HG03521 (cell line): ENCODE results near the gene ZNF526.

Source experiments
- ATAC-seq: cut with Tn5 transposase; IDR thresholded peaks from one replicate; pipeline ENCODE4 v1.9.1; 2021; ENCODE audit warnings: mild to moderate bottlenecking, moderate library complexity; ENCODE audit not compliant: unreplicated experiment

ZNF526 gene

DNA sequence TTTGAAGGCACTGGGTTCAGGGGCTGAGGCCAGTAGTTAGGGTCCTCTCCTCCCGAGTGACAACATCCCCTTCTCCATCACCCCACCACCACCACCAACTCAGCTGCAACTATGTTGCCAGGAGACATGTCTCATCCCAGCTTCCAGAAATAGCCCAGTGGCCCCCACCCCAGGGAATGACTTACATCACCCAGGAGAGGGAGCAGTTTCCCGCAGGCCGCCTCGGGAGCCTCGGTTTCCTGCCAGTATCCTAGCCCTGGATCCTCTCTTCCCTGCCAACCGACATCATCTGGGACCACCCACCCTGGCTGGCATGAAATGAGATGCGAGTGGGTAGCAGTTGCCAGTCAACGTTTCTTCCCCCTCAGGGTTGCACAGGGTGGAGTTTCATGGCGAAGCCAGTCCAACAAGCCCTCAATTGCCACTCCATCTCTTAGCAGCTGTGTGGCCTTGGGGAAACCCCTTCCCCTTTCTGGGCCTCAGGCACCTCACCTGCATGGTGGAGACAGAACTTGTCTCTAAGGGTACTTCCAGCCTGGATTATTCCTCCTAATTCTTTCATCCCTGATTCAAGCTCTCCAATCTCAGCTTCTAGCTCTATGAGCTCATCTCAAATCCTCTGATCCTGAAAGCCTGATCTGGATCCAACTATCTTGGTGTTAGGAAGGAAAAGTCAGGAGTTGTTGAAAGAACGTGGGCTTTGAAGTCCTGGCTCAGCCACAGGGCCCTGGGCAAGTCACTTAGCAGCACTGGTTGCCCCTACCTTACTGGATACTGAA, 26.2 kb downstream of the ZNF526 start:
- ATAC-seq, result no peak

DNA sequence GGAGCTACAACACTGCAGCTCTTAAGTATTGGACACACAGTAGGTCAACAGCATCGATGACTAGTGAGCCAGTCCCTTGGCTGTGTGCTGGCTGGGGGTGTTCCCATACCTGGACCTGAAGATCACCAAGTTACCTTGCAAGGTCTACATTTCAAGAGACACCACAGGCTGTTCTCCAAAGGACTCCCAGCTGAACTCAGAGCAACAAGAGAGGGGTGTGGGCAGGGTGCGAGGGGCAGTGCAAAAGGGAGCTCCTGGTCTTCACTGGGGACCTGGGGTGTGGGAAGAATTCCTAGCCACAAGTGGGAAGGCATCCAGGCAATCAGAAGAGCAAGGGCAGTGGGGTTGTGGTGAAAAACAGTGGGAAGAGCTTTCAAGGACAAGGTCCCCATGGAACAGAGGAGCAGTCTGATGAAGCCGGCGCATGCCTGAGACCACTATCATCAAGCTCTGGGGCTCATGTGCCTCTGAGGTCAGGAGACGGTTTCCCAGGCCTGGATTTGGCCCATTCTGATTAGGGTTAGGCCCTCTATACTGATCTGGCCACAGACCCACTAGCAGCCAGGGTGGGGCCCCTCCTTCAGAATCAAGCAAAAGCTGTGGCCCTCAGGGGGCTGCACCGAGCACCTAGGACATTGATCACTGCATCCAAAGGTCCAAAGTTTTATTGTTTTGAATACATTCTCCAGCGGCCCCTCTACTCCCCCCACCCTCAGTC, 27.0 kb downstream of the ZNF526 start:
- no peak for ATAC-seq

DNA sequence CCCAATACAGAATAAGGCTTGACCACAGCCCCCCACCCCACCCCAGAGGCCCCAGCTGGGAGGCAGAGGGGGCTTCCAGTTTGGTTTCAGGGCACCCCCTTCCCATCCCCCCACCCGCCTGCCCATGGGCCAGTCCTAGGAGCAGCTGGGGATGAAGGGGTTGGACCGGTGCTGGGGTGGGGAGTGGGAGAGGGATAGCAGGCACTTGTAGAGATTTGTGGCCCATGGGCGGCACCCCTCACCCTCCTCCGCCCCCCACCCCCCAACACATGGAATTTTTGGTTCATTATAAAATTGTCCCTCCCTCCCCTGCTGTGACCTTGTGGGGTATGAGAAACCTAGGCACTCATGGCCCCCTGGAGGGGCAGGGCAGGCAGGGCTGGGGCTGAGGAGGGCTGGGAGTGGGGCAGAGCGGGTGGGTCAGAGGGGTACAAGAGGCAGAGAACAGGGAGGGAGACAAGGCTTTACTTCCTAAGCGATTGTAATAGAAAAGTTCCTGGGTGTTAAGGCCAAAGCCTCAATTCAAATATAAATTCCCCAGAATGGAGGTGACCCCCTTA, 27.6 kb downstream of the ZNF526 start:
- ATAC-seq, result no peak

DNA sequence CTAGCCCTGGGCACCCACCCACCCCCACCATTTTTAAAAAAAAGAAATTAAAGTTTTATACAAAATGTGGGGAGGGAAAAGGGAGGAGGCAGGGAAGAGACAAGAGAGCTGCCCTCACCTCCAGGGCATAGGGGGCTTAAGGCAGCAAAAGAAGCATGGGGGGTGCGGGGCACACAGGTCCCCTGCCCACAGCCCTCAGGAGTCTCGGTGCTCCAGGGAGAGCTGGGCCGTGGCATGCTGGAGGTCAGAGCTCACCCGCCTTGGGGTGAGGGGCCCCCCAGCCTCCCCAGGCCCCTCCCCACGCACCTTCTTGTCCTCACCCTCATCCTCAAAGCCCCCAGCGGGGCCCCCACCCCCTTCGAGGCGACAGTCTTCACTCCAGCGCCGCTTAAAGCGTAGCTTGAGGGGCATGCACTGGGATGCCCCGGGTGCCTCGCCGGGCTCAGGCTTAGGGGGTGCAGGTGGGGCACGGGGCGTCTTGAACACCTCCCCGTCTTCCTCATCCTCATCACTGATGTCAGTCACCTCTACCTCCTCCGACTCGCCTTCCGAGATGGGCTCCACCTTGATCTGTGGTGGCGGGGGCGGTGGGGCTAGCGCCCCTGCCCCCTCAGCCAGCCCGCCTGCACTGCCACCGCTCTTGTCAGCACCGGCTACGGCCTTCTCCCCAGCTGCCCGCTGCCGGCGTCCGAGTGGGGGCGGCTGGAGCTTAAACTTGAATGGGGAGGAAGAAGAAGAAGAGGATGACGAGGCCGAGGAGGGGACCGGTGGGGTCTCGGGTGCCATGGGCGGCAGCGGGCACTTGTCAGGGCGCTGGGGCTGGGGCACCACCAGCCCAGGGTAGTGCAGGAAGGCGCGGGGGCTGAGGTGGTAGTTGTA, 28.4 kb downstream of the ZNF526 start:
- ATAC-seq, result no peak

DNA sequence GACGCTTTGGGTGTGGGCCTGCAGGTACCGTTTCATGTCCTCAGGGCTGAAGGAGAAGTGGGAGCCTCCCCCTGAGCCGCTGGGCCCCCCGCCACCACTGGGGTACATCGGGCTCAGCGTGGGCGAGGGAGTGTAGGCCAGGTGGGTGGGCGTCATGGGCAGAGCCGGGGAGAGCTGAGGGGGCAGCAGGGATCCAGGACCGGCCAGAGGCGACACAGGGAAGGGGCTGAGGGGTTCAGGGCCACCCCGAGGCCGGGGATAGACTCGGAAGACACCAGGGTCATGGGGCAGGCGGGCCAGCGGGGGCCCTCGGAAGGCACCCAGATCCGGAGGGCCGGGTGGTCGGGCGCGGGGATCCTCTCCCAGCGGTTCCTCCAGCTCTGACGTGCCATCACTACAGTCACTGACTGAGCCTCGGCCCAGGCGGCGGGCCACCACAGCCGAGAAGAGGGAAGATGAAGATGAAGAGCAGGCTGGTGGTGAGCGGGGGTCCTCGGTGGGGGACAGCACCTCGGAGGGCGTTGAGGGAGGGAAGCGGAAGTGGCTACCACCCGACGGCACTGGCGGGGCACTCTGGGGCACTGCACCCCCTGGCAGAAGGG, 29.1 kb downstream of the ZNF526 start:
- ATAC-seq, result no peak

DNA sequence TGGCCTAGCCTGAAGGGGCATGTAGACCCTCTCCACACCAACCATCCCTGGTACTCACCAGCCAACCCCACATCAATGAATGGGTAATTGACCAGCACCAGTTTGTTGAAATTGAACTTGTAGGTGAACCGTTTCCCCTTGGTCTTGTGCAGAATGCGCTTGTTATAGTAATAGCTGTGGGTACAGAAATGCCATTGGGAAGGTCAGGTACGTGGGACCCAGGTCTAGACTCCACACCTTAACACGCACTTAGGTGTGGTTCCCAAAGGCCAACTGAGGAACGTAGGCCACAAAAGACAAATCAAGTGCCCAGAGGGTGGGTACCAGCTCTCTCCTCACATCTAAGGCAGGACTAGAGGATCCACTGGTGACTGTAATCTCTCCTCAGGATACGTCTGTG, 29.7 kb downstream of the ZNF526 start:
- no peak for ATAC-seq

DNA sequence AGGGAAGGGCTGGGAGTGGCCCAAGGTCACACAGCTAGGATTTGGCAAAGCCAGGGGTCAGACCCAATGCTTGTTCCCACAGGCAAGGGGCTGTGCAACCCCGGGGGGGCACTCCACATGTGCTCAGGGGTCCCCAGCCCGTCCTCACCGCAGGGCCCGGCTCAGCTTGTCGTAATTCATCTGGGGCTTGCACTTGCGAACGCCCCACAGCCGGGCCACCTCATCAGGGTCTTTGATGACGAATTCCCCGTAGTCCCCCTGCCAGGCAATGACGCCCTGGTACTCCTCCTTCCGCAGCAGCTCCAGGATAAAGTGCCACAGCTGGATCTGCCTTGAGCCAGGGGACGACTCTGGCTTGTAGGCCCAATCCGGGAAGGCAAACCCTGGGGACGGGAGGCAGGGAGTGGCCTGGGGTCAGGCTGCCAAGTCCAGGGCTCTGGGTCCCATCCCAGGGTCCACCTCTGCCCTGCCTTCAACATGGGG, 30.1 kb downstream of the ZNF526 start:
- ATAC-seq, result no peak

DNA sequence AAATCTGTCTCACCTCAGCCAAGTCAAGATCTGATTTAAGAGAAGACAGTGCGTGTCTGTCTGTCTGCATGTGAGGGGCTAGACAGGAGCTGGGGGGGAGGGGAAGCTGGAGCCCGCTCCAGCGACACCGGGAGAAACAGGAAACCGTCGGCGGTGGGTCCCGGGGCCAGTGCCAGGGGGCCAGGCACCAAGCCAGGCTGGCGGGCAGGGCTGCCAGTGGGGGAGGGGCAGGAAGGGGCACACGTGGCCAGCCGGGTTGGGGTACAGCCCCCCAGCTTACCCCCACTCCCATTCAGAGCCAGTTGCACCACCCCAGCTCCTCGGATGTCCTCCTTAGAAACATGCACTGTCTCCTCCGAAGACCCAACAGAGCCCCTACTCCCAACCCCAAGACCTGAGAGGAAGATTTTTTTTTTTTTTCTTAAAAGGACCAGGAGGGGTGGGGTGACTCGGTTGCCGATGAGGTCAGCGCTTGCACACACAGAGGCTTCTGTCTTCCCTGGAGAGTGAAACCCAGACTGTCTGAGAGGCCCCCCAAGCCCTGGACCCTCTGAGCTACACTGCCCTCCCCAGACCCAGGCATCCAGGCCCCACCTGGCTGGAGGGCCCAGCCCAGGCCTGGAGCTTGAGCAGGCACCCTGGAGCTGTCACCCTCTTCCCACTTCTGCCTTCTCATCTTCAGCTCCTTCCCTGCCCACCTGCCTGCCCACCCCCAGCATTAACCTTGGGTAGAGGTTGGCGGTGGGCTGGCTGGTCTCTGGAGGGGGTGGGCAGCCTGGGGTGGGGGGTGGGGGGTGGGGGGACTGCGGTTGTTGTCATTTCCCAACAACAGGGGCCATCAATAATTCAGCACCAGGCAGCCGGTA, 30.8 kb downstream of the ZNF526 start:
- no peak for ATAC-seq

DNA sequence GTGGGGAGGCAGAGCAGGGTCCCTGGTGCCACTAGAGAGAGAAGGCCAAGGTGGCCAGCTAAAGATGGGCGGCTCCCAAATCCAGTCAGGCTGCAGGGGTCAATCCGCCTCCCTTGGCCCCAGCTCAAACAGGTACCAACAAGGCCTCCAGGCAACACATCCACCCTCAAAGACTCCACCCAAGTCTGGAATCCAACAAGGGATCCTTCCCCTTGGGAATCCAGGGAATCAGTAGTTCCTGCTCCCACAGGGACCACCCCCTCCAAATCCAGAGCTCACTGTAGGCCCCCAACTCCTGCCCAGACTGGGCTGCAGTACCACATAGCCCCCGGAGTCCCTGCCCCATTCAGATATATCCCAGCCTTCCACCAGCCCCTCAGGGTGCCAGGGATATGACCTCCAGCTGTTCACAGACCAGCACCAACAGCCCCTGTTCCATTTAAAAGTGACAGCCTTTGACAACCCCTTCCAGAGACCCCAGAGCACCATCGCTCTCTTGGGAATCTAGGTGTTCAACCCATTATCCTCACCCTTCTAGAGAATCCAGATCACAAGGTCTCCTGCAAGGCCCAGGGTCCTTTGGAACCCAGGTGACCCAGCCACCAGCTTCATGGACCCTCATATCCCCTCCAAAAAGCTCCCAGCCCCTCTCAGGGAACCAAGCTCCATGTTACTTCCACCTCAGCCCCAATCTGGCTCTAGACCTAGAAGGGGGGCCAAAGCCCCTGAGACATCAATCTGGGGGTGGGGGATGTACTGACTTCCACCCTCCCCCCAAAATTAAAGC, 31.7 kb downstream of the ZNF526 start:
- ATAC-seq, result no peak

DNA sequence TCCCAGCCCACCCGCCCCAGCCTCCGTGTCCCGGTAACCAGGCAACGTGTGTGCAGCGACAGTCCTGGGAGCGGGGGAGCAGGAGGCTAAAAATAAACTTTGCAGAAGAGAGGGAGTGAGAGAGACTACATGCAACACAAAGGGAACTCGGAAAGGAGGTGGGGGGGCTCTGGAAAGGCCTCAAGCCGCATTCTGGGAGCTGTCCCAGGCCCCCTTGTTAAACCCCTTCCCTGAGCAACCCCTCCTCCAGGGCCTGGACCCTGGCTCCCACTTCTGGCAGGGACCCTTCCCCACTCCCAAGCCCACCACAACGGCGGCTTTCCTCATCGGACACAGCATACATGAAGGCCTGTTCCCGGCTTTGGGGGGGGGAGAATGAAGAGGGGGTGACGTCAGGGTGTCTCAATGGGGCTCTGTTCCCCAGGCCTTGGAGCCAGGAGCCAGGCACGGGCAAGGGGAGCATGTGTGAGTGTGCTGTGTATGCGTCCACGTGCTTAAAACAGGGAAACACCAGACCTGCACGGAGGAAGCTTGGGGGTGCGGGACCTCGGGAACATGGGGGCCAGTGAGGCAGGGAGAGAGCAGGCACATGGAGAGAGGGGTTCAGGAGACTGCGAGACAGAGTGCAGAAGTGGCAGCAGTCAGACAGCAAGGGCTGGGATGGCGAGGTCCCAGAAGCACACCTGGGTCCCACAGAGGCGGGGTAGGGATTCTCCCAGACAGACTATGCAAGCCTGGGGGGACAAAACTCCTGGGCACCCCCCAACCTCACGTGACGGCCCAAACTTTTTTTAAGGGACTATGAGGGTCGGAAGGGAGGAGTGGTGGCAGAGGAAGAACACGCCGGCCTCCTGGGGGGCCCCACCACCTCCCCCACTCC, 32.5 kb downstream of the ZNF526 start:
- ATAC-seq, result no peak

DNA sequence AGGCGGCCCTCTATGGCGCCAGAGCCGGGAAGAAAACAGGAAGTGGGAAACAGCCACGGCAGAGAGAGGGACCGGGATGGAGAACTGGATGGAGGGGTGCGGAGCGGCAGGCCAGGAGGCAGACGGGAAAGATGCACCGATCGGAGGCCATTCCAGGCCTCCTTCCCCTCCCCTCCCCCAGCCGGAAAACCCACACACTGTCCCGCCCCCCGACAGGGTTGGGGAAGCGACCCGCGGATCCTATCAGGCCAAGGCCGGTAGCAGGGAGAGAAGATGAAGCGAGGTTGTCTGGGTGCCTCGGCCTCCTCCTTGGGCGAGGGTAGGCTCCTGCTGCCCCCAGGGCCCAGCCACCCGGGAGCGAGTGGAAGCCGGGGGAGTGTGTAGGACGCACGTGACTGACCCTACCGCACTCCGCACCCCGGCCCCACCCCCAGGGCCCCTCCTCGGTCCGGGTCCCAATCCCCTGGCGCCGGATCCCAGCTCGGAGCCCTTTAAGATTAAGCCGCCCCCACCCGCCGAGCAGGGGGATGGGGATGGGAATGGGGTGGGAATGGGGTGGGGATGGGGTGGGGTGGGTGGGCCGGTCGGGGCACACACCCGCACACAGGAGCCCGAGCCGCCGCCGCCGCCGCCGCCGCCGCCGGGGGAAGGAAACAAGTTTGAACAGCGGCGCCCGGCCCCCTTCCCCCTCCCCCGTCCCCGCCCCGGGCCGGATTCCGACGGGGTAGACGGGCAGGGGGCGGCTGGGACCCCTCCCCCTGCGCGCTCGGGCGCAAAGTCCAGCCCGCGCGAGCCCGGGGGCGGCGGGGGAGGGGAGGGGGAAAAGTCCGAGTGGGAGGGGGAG, 33.4 kb downstream of the ZNF526 start:
- ATAC-seq, result no peak

DNA sequence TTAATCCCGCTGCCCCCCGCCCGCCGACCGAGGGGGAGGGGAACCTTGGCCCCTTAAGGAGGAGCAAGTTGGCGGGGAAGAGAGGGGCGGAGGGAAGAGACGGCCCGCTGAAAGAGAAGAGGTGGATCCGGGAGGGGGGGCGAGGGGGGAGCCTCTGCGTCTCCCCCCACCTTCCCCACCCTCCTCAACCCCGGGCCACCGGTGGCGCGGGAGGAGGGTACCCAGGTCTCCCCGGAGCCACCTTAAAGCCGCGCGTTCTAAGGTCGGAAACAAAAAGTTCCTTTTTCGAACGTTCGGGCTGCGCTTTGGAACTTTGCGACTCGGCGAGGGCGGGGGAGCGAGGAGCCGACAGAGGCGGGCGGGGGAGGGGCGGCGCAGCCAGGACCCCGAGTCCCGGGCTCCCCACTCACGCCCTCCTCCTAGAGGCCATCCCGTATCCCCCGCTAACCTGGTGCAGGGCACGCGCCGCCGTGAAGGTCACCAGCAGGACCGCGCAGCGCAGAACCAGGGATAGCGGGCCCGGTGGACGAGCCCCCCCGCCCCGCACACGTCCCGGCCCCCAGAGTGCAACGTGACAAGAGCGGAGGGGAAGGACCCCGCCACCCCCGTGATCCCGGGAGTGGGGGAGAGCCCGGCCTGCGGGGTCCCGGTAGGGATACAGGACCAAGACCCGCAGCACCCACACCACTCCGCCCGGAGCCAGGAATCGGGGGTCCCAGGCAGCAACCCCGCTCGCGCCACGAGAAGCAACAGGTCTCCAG, 34.2 kb downstream of the ZNF526 start:
- ATAC-seq, result no peak

DNA sequence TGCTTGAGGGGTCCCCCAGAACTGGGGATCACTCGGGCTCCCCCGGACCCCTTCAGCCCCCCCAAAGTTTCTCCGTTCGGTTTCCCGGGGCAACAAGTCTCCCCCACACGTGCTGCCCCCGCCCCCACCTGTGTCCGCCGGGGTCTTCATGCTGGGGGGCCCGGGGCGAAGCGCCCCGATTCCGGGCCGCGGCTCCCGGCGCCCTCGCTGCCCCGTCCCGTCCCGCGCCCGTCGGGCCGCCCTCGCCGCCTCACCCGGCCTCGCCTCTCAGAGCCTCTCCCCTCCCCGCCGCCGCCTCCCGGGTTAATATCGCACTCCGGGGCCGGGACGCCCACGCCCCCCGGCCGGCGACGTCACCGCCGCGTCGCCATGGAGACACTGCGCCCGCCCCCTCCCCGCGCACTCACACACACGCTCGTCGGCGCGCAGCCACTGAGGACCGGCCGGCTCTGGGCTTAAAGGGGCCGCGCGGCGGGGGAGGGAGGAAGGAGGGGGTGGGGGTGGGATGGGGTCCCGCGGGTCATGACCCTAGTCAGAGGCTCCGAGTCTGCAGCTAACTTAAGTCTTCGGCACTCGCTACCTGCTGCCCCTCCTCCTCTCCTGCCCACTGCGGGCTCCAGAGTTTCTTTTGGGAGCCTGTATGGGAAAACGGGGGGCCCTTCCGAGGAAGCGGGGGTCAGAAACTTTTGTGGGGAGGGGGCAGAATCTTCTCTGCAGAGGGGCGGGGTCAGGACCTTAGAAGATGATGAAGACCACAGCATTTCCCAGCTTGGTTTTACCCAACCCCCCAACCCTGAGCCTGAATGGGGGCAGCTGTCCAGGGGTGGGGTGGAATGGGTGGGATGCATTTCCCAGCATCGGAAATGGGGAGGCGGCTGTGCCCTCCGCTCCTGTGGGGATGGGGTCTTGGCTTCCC, 35.0 kb downstream of the ZNF526 start, which contains the start of gene ERF:
TSS of gene ERF (minus strand) at position 279 of the 916 bp plus-strand sequence. CDS start at position 150, 129 bp downstream.
- peak; percentile 68 for ATAC-seq

DNA sequence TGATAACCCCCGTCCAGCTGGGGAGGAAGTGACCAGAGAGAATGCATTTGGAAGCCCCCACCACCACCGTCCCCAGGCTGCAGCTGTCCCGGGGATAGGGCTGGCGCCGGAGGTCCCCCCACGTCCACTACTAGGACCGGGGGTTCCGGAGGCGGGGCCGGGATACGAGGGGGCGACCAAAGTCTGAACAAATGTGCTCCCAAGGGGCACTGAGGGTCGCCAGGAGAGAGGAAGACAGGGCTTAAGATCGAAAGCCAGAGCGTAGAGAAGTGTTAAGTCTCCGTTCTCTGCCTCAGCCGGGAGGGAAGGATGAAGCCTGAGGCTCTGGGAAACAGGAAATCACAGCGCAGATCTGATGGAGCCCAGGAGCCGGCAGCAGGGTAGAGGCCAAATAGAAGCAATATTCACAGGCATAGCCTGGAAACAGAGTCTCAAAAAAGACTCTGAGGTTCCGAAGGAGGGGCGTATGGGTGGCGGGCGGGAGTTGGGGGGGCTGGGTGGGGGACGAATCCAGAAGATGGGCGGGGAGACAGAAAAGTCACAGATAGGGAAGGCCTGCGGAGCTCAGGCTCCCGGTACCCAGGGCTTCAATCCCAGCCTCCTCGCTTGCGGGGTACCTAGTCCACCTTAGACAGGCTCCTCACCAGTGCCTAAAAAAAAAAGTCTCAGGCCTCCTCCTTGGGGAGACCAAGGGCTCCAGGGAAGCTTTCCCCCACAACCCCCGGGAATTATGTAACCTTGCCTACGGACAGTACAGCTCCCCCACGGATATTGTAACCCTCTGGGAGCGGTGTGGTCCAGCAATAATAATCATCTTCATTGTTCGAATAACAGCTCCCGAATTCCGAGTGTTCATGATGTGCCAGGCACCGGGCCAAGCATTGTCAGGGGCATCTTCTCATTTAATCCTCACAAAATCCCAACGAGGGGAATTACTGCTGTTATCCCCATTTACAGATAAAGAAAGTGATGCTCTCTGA, 35.9 kb downstream of the ZNF526 start:
- ATAC-seq, result no peak
